ENCODE measurements around the gene ROR2. TPM values are rescaled to one million over a fixed set of nuclear protein-coding genes. Genes with fewer than 3 reads are reported as not detected.
"Not testable (repeated sequence)": the region's sequence is repeated elsewhere in the genome, so short reads cannot be mapped to it uniquely, and the experiment has no call there.

Gene ROR2
- total RNA-seq, 1 donor from 2014 or later = not detected

GRCh38 chr9:91911657-91912056 lies 38.4 kb downstream of the ROR2 start:
- no peaks in the 10 kb centered on the region for H3K9me3 Mint-ChIP-seq
- H3K27ac Mint-ChIP-seq = no peak overlapping the region
- peaks cover 7% of the 10 kb centered on the region for H3K27me3 Mint-ChIP-seq (ENCODE audit: low read depth)
- intact Hi-C loops (cut with micrococcal nuclease) = no loop called here
- H3K4me3 Mint-ChIP-seq (ENCODE audit: low read depth) = no peak overlapping the region
- H3K36me3 Mint-ChIP-seq (ENCODE audit: low read depth) = no peaks in the 10 kb centered on the region
- no peak for DNase-seq (ENCODE audit: low spot score)
- peaks cover 13% of the 10 kb centered on the region for H3K4me1 Mint-ChIP-seq (ENCODE audit: low read depth)

GRCh38 chr9:91909256-91909655 lies 40.8 kb downstream of the ROR2 start:
- not testable (repeated sequence) for H3K9me3 Mint-ChIP-seq; H3K4me3 Mint-ChIP-seq (ENCODE audit: low read depth); DNase-seq (ENCODE audit: low spot score)

GRCh38 chr9:91908746-91909145 lies 41.3 kb downstream of the ROR2 start:
- H3K27me3 Mint-ChIP-seq (ENCODE audit: low read depth) = peaks cover 7% of the 10 kb centered on the region
- H3K36me3 Mint-ChIP-seq (ENCODE audit: low read depth) = no peaks in the 10 kb centered on the region
- H3K4me1 Mint-ChIP-seq (ENCODE audit: low read depth) = peaks cover 15% of the 10 kb centered on the region
- H3K27ac Mint-ChIP-seq = no peak overlapping the region
- H3K4me3 Mint-ChIP-seq (ENCODE audit: low read depth) = no peak overlapping the region
- DNase-seq (ENCODE audit: low spot score) = no peak
- intact Hi-C loops (cut with micrococcal nuclease) = no loop called here
- H3K9me3 Mint-ChIP-seq = no peaks in the 10 kb centered on the region

More at GRCh38 chr9:91909256-91909655, 40.8 kb downstream of the ROR2 start:
- intact Hi-C loops (cut with micrococcal nuclease); H3K36me3 Mint-ChIP-seq (ENCODE audit: low read depth); H3K27me3 Mint-ChIP-seq (ENCODE audit: low read depth); H3K27ac Mint-ChIP-seq: not testable (repeated sequence)
- peaks cover 15% of the 10 kb centered on the region for H3K4me1 Mint-ChIP-seq (ENCODE audit: low read depth)

GRCh38 chr9:91908293-91908623 lies 41.8 kb downstream of the ROR2 start:
- Mint-ChIP-seq H3K27ac (no peak overlapping the region), H3K4me3 (ENCODE audit: low read depth) (no peak overlapping the region), H3K27me3 (ENCODE audit: low read depth) (peaks cover 10% of the 10 kb centered on the region), H3K9me3 (no peaks in the 10 kb centered on the region), H3K4me1 (ENCODE audit: low read depth) (peaks cover 15% of the 10 kb centered on the region), H3K36me3 (ENCODE audit: low read depth) (no peaks in the 10 kb centered on the region)
- no peak for DNase-seq (ENCODE audit: low spot score)
- intact Hi-C loops (cut with micrococcal nuclease) = no loop called here

- Mint-ChIP-seq H3K4me1 (ENCODE audit: low read depth) (peaks cover 15% of the 10 kb centered on the region), H3K27me3 (ENCODE audit: low read depth) (peaks cover 14% of the 10 kb centered on the region), H3K4me3 (ENCODE audit: low read depth) (no peak overlapping the region), H3K9me3 (no peaks in the 10 kb centered on the region), H3K27ac (no peak overlapping the region), H3K36me3 (ENCODE audit: low read depth) (no peaks in the 10 kb centered on the region)
- intact Hi-C loops (cut with micrococcal nuclease) = no loop called here
- no peak for DNase-seq (ENCODE audit: low spot score)
Measured at GRCh38 chr9:91907484-91908292, 42.3 kb downstream of the ROR2 start.

- Mint-ChIP-seq H3K36me3 (ENCODE audit: low read depth) (no peaks in the 10 kb centered on the region), H3K4me3 (ENCODE audit: low read depth) (no peak overlapping the region), H3K27me3 (ENCODE audit: low read depth) (peaks cover 13% of the 10 kb centered on the region), H3K9me3 (no peaks in the 10 kb centered on the region), H3K4me1 (ENCODE audit: low read depth) (peaks cover 15% of the 10 kb centered on the region), H3K27ac (no peak overlapping the region)
- DNase-seq (ENCODE audit: low spot score) = peak; percentile 63
- intact Hi-C loops (cut with micrococcal nuclease) = no loop called here
Measured at GRCh38 chr9:91905991-91906469, 44.0 kb downstream of the ROR2 start.

- no peak for DNase-seq (ENCODE audit: low spot score)
- Mint-ChIP-seq H3K36me3 (ENCODE audit: low read depth) (no peaks in the 10 kb centered on the region), H3K4me3 (ENCODE audit: low read depth) (no peak overlapping the region), H3K4me1 (ENCODE audit: low read depth) (peaks cover 15% of the 10 kb centered on the region), H3K27me3 (ENCODE audit: low read depth) (peaks cover 12% of the 10 kb centered on the region), H3K27ac (no peak overlapping the region), H3K9me3 (no peaks in the 10 kb centered on the region)
- intact Hi-C loops (cut with micrococcal nuclease) = no loop called here
Measured at GRCh38 chr9:91905237-91905650, 44.8 kb downstream of the ROR2 start.

- H3K9me3 Mint-ChIP-seq = no peaks in the 10 kb centered on the region
- DNase-seq (ENCODE audit: low spot score) = no peak
- H3K36me3 Mint-ChIP-seq (ENCODE audit: low read depth) = no peaks in the 10 kb centered on the region
- no peak overlapping the region for H3K4me3 Mint-ChIP-seq (ENCODE audit: low read depth)
- no peak overlapping the region for H3K27ac Mint-ChIP-seq
- peaks cover 15% of the 10 kb centered on the region for H3K4me1 Mint-ChIP-seq (ENCODE audit: low read depth)
- H3K27me3 Mint-ChIP-seq (ENCODE audit: low read depth) = peaks cover 10% of the 10 kb centered on the region
- intact Hi-C loops (cut with micrococcal nuclease) = no loop called here
Measured at GRCh38 chr9:91904588-91905236, 45.3 kb downstream of the ROR2 start.

- Mint-ChIP-seq H3K36me3 (ENCODE audit: low read depth) (no peaks in the 10 kb centered on the region), H3K4me1 (ENCODE audit: low read depth) (peaks cover 14% of the 10 kb centered on the region), H3K27me3 (ENCODE audit: low read depth) (peaks cover 12% of the 10 kb centered on the region), H3K9me3 (no peaks in the 10 kb centered on the region), H3K4me3 (ENCODE audit: low read depth) (no peak overlapping the region), H3K27ac (no peak overlapping the region)
- no peak for DNase-seq (ENCODE audit: low spot score)
- intact Hi-C loops (cut with micrococcal nuclease) = no loop called here
Measured at GRCh38 chr9:91903126-91903911, 46.7 kb downstream of the ROR2 start.

- Mint-ChIP-seq H3K9me3 (no peaks in the 10 kb centered on the region), H3K36me3 (ENCODE audit: low read depth) (no peaks in the 10 kb centered on the region), H3K27me3 (ENCODE audit: low read depth) (peaks cover 12% of the 10 kb centered on the region), H3K4me3 (ENCODE audit: low read depth) (no peak overlapping the region), H3K27ac (no peak overlapping the region), H3K4me1 (ENCODE audit: low read depth) (peaks cover 10% of the 10 kb centered on the region)
- no peak for DNase-seq (ENCODE audit: low spot score)
- intact Hi-C loops (cut with micrococcal nuclease) = no loop called here
Measured at GRCh38 chr9:91902475-91903125, 47.4 kb downstream of the ROR2 start.

GRCh38 chr9:91900797-91901177 lies 49.2 kb downstream of the ROR2 start:
- no peak overlapping the region for H3K4me3 Mint-ChIP-seq (ENCODE audit: low read depth)
- peaks cover 25% of the 10 kb centered on the region for H3K27me3 Mint-ChIP-seq (ENCODE audit: low read depth)
- H3K9me3 Mint-ChIP-seq = no peaks in the 10 kb centered on the region
- intact Hi-C loops (cut with micrococcal nuclease) = no loop called here
- H3K4me1 Mint-ChIP-seq (ENCODE audit: low read depth) = no peaks in the 10 kb centered on the region
- DNase-seq (ENCODE audit: low spot score) = no peak
- H3K27ac Mint-ChIP-seq = no peak overlapping the region
- no peaks in the 10 kb centered on the region for H3K36me3 Mint-ChIP-seq (ENCODE audit: low read depth)

- Mint-ChIP-seq H3K36me3 (ENCODE audit: low read depth) (no peaks in the 10 kb centered on the region), H3K27me3 (ENCODE audit: low read depth) (peaks cover 25% of the 10 kb centered on the region), H3K27ac (no peak overlapping the region), H3K9me3 (no peaks in the 10 kb centered on the region), H3K4me1 (ENCODE audit: low read depth) (no peaks in the 10 kb centered on the region), H3K4me3 (ENCODE audit: low read depth) (no peak overlapping the region)
- no peak for DNase-seq (ENCODE audit: low spot score)
- intact Hi-C loops (cut with micrococcal nuclease) = no loop called here
Measured at GRCh38 chr9:91900055-91900796, 49.8 kb downstream of the ROR2 start.

Measured in activated T-helper 2 cell treated with anti-CD3 and anti-CD28 coated beads, Interferon-gamma antibody, Interleukin-2, Interleukin-4, amounts not matched to agents 10 μg/mL and 5 μg/mL and 100 μg/mL, durations not matched to agents 14 hours and 24 hours and 36 hours (primary cell).